HG03097 (cell line): ENCODE measurements around the gene SFSWAP.
"Not testable (repeated sequence)": the region's sequence is repeated elsewhere in the genome, so short reads cannot be mapped to it uniquely, and the experiment has no call there.

ENCODE experiments used
- ATAC-seq: cut with Tn5 transposase; IDR thresholded peaks from one replicate; pipeline ENCODE4 v1.9.1; 2021; ENCODE audit not compliant: unreplicated experiment, low FRiP score

The SFSWAP gene

DNA sequence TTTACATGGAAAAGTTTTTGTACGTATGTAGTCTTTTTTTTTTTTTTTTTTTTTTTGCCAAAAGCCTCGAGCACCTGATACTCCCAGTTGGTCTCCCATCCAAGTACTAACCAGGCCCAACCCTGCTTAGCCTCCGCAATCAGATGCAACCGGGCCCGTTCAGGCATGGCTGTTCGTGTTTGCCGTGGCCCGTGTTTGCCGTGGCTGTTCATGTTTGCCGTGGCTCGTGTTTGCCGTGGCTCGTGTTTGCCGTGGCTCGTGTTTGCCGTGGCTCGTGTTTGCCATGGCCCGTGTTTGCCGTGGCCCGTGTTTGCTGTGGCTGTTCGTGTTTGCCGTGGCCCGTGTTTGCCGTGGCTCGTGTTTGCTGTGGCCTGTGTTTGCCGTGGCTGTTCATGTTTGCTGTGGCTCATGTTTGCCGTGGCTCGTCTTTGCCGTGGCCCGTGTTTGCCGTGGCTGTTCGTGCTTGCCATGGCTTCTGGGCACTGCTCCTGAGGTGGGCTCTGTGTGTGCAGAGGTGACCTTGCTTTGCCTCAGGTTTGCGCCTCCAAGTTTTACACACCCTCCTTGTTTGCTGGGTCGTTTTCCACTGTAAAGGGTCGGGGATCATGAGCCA lies 90.5 kb downstream of the SFSWAP start:
- no peak for ATAC-seq

GRCh38 chr12:131803961-131804521 lies 93.2 kb downstream of the SFSWAP start:
- ATAC-seq, result no peak

GRCh38 chr12:131805421-131805820 lies 94.5 kb downstream of the SFSWAP start:
- ATAC-seq, result no peak

DNA sequence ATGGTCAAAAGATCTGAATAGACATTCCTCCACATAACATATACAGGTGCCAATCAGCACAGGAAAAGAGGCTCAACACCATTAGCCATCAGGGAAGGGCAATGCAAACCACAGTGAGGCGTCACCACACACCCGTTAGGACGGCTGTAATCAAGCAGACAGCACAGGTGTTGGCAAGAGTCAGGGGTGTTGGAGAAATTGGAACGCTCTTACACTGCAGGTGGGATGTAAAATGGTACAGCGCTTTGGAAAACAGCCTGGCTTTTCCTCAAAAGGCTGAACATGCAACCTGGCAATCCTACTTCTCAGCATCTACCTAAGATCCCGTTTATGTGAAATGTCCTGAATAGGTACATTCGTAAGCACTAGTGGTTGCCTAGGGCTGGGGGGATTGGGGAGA lies 95.8 kb downstream of the SFSWAP start:
- no peak for ATAC-seq

GRCh38 chr12:131808744-131809371 lies 98.0 kb downstream of the SFSWAP start:
- ATAC-seq, result no peak

- ATAC-seq, result not testable (repeated sequence)
Measured at GRCh38 chr12:131809476-131810254, 98.8 kb downstream of the SFSWAP start.

GRCh38 chr12:131810726-131811125 lies 99.8 kb downstream of the SFSWAP start:
- no peak for ATAC-seq

DNA sequence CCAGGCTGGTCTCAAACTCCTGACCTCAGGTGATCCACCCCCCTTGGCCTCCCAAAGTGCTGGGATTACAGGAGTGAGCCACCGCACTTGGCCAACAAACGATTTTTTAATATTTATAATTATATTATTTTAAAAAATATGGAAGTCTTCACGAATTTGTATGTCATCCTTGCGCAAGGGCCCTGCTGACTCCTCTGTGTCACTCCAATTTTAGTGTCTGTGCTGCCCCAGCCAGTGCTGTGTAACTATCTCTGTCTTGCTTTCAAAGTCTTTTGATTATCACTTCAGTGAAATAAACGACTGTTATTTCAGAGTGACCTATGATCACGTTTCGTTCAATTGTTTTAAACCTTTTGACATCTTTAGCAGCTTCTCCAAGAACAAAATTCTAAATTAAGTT lies 104.2 kb downstream of the SFSWAP start:
- no peak for ATAC-seq

DNA sequence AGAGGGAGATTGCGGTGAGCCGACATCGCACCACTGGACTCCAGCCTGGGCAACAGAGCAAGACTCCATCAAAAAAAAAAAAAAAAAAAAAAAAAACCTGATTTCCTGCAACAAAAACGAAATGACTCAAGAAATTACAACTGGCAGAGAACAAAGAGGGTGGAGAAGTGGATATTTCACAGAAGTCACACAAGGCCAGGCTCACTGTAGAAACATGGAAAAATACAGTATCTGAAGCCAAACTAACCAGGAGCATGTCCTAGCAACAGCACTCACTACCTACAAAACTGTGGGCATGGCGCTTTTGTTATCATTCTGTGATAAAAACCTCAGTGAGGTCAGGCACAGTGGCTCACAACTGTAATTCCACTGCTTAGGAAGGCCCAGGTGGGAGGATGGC lies 105.6 kb downstream of the SFSWAP start:
- no peak for ATAC-seq

DNA sequence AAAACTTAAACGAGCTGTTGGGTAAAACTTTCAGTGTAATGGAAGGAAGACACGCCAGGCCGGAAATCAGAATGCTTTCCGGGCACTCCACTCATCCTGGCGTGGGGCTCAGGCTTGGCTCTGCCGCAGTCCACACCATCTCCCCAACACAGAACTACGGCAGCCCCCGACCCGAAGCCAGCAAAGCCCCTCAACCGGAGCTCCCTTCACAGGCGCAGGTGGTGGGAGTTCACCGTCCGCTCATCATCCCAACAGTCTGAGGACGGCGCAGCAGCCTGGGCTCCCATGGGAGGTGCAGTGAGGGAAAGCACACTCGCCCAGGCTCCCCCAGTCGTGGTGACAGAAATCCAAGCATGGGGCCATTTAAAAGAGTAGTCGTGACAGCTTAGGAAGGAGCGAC lies 106.4 kb downstream of the SFSWAP start:
- ATAC-seq, result no peak

DNA sequence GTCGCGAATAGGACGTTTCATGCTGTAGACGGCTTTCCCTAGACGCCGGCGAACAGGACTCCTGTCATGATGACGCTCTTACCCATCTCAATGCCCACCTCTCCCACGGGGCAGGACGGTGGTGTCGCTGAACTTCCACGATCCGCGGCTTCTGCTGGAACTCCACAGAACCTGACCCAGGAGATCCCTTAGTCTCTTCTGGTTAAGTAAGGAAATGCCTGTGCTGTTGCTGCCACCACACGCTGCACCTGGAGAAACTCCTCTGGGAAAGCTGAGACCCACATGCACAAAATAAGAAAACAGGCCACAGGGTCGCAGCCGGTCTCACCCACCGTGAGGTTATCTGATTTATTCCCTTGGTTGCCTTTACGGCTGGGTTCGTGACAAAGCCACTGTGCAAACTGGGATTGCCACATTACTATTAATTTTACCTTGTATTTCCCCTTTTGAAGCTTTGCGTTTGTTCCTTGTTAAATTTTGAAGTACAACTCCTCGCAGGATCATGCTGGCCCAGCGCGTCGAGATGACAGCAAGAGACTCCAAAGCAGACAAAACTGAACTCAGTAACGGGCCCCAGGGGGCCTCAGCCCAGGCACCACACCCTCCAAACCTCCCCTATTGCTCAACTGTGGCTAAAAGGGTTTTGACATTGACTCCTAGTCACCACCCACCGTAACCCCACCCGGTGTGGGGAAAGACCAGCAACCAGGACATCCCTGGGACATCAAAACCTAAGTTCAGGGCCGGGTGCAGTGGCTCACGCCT lies 108.1 kb downstream of the SFSWAP start:
- ATAC-seq, result no peak

DNA sequence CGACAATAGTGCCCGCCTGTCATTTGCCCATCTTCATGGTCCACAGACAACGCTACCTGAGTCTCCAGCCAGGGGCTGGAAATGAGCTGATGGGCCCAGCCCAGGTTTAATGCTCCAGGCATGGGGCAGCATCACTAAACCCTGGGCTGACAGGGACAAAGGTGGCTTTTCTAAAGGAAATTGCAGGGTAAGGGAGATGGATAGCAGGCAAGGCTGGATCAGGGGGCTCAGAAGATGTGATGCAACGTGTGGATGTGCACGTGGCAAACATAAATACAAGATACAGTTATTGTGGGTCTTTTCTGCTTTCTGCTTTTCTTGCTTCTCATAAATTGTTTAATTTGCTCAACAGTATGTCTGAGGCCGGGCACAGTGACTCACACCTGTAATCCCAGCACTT lies 113.6 kb downstream of the SFSWAP start:
- ATAC-seq, result no peak

DNA sequence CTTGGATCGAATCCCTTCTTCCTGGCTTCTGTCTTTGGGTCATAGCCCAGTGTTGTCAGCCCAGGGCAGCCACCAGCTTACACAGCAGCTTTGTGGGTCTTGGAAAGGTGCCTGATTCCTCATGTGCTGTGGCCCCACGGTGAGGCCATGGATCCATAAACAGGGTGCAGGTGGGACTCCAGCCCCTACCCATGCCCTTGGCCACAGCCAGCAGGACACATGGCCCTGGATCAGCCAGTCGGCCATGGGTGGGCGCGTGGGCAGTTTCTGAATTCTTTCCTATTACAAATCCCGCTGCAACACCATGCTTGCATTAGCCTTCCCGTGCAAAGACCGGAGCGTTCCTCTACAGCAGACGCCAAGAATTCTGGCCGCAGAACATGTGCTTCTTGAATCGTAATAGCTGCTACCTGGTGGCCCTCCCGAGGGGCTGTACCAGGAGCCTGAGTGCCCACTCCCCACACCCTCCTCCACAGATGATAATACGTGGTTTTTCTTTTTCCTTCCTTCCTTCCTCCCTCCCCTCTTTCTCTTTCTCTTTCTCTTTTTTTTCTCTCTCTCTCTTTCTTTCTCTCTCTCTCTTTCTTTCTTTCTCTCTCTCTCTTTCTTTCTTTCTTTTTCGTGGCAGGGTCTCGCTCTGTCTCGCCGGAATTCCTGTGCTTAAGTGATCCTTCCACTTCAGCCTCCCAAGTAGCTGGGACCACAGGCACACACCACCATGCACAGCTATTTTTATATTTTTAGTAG lies 114.4 kb downstream of the SFSWAP start:
- ATAC-seq, result no peak

DNA sequence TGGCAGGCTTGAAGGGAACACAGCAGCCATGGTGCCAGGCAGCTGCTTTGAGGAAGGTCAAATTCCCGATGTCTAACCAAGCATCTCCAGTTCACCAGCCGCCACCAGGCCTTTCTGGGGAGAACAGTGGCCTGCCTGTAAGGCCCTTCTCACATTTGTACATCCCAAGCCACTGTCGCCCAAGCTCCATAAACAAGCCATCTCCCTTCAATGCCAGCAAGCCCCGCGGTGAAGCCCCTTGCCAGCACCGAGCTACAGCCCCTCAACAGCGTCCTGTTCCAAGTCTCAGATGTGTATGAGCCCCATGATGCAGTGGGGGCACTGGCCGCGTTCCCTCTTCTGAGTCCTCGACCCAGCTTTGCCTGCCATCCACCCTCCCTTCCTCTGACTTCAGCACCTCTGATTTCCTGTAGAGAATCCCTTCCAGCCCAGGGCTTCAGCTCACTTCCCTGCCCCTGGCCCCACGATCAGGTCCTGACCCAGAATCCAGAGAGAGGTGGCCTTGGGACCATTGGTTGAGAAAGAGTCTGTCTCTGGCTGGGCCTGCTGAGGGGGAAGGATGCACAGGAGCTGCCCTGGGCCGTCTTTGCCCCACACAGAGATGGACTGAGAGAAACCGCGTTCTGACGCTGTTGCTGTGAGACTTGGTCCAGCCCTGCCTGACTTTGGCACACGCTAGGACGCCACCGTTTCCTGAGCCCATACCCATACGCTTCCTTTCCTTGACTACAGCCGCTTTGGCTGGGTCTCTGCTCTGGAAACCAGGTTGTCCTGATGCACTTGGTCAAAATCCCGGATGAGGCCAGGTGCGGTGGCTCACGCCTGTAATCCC lies 115.4 kb downstream of the SFSWAP start:
- no peak for ATAC-seq

- no peak for ATAC-seq
Measured at GRCh38 chr12:131827961-131828534, 117.2 kb downstream of the SFSWAP start, which contains the start of gene MMP17. MMP17 (plus strand) TSS chr12:131828393; CDS start chr12:131828495, 102 bp downstream.

- no peak for ATAC-seq
Measured at GRCh38 chr12:131828671-131829355, 117.9 kb downstream of the SFSWAP start.

DNA sequence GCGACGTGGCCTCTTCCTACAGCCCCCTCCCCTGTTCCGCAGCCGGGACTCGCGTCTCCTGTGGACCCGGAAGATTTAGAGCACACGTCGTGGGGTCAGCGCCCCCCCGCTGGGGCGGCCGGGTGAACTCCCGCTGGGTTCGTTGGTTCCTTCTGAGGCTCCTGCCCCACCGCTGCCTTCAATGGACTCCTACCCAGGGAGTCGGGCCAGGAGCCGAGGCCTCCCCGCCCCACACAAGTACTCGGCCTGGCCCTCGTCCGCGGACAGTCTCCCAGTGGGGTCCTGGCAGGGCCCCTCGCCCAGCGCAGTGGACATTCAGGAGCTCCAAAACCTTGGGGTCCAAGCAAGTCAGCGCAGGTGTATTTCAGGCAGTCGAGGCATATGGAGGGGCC lies 118.5 kb downstream of the SFSWAP start:
- no peak for ATAC-seq

- ATAC-seq, result no peak
Measured at GRCh38 chr12:131829791-131830334, 119.0 kb downstream of the SFSWAP start.
